Measurements from ENCODE around the gene ATP7A.
"Not testable (repeated sequence)": the region's sequence is repeated elsewhere in the genome, so short reads cannot be mapped to it uniquely, and the experiment has no call there.

Gene ATP7A

DNA sequence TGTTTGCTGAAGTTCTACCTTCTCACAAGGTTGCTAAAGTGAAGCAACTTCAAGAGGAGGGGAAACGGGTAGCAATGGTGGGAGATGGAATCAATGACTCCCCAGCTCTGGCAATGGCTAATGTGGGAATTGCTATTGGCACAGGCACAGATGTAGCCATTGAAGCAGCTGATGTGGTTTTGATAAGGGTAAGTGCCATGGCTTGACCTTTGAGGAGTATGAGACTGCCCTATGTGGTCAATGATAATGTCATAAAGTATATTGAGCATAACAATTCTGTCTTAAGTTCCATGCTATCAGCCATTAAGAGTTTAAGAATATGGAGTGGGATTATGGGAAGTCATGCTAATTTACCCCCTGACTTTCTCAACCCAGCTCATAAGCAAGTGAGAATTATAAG, 132.1 kb downstream of the ATP7A start:
- DNase-seq: no peak

DNA sequence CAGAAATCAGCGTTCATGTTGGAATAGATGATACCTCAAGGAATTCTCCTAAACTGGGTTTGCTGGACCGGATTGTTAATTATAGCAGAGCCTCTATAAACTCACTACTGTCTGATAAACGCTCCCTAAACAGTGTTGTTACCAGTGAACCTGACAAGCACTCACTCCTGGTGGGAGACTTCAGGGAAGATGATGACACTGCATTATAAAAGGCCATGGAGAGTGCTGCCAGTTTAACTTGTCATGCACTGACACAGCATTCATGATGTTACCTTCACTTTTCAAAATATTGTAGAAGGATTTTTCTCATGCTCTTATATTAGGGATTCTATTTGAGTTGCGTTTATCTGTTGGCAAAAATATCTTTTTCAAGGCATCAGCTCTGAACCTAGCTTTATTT, 135.9 kb downstream of the ATP7A start:
- DNase-seq: no peak

DNA sequence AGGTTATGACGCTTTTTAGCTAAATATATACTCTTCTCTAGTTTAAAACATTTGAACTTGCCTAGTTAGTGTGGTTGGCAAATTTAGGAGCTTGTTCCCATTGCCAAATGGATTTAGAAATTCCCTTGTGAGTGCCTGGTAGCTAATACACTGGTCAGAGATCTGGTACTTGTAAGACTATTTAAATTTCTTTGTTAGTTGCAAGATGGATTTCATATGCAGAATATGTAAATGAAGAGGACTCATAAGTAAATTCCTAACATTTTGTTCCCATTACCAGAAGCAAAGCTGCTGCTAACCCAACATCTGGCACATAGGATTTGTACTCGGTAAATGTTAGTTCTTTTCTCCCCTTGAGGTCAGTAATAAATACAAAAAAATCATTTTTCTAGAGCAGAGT, 137.6 kb downstream of the ATP7A start:
- no peak for DNase-seq

DNA sequence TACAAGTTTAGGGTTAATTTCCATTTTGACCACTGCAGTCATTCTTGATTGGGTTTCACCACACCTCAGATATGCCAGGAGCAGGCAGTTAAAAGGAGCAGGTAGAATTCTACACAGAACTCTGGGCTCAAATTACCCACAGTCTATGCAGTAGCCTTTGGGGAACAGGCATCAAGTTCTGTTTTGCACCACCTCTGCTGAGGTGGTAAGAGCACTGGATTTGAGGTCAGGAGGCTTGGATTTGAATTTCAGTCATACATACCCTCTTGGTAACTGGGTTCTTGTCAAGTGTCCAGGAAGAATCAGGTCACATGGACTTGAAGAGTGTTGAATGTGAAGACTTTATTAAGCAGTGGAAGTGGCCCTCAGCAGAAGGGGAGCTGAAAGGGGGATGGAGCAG, 153.2 kb downstream of the ATP7A start:
- DNase-seq: no peak

DNA sequence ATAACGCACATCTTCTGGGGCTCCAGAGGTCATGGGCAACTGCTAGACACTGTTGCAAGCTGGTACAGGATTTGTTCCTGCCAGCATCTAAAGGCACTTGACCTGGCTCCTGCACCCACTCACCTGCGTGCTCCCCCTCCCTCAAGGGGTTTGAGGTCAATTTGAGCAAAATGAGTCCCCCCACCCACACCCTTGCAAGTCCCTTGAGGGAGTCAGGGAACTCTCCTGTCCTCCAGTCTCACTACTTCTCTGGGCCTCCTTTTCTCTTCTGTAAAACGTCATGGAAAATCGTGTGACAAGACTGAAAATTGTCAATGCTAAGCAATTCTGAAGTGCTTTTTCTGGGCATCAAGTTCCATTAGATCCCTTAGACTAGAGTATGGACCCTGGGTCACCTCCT, 153.7 kb downstream of the ATP7A start:
- no peak for DNase-seq

DNA sequence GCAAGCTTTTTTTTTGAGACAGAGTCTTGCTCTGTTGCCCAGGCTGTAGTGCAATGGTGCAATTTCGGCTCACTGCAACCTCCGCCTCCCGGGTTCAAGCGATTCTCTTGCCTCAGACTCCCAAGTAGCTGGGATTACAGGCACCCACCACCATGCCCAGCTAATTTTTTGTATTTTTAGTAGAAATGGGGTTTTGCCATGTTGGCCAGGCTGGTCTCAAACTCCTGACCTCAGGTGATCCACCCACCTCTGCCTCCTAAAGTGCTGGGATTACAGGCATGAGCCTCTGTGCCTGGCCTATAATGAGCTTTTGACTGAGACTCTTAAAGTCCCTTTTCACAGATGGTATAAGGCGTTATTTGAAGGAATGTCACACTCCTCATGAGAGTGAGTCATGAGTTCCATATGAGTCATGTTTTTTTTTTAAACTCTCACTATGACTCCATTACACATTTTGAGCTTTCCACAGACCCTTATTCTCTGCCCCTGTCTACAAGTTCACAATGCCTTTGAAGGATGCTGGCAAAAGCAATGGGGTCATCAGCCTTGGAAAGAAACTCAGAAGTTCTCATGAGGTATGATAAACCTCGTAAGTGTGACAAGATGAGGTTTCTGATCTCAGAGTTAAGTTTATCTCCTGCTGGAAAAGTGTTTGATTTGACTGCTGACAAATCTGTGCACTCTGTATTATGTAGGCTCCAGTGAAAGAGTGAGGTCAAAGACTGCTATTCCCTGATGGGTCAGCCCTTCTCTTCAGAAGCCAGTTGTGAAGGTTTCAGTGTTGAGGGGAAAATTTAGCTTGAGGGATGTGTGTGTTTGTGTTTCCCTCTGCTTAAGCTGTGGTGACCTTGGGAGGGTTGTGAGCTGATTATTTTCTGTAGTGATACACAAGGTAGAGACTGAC, 154.5 kb downstream of the ATP7A start:
- not testable (repeated sequence) for DNase-seq

DNA sequence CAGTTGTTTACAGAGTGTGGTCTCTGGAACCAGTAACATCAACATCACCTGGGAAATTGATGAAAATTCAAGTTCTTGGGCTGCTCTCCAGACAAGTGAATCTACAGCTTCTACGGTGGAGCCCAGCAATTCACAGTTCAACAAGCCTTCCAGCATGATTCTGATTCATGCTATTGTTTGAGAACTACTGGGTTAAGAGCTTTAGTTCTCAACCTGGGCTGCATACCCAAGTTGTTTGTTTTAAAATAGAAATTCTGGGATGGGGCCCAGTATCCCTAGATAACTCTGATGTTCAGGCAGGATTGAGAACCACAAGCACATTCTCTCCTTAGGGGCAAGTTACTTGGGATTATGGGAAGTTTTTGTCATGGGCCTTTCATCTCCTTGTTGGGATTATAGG, 155.6 kb downstream of the ATP7A start:
- no peak for DNase-seq

DNA sequence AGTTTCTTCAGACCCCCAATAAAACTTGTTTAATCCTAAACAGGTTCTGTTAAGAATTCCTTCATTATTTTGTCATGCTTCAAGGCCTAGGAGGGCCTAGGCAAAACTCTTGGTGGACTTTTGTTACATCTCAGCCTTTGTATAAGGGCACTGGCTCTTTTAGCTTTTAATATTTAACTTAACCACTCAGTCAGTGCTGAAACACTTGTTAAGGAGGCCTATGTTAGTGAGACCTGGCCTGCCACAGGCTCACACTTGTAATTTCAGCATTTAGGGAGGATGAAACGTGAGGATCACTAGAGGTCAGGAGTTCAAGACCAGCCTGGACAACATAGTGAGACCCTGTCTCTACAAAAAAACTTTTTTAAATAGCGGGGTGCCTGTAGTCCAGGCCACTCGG, 160.8 kb downstream of the ATP7A start:
- no peak for DNase-seq

DNA sequence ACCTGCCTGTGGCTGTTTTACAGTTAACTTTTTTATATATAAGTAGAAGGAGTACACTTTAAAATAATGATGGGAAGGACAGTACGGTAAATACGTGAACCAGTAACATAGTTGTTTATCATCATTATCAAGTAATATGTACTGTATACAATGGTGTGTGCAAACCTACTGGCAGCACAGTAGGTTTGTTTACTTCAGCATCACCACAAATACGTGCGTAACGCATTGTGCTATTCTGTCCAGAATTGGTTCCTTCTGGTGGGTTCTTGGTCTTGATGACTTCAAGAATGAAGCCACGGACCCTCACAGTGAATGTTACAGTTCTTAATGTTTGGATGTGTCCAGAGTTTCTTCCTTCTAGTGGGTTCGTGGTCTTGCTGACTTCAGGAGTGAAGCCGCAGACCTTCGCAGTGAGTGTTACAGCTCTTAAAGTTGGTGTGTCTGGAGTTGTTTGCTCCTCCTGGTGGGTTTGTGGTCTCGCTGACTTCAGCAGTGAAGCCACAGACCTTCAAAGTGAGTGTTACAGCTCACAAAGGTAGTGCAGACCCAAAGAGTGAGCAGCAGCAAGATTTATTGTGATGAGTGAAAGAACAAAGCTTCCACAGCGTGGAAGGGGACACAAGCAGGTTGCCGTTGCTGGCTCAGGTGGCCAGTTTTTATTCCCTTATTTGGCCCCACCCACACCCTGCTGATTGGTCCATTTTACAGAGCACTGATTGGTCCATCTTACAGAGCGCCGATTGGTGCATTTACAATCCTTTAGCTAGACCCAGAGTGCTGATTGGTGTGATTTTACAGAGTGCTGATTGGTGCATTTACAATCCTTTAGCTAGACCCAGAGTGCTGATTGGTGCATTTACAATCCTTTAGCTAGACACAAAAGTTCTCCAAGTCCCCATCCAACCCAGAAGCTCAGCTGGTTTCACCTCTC, 162.9 kb downstream of the ATP7A start:
- not testable (repeated sequence) for DNase-seq

DNA sequence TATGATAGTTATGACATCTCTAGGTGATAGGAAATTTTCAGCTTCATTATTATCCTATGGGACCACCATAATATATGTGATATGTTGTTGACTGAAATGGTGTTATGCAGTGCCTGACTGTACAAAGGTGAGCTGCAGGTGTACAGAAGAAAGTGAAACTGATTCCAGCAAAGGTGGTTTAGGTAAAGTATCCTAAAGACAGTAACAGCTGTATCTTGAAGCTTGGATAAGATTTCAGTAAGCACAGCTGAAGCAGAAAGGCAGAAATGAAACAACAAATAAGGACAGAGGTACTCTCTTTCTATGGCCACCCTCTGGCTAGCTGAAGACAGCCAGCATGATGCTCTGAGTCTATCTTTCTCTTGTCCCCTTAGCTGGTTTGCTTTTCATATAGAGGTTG, 163.6 kb downstream of the ATP7A start:
- DNase-seq: no peak

DNA sequence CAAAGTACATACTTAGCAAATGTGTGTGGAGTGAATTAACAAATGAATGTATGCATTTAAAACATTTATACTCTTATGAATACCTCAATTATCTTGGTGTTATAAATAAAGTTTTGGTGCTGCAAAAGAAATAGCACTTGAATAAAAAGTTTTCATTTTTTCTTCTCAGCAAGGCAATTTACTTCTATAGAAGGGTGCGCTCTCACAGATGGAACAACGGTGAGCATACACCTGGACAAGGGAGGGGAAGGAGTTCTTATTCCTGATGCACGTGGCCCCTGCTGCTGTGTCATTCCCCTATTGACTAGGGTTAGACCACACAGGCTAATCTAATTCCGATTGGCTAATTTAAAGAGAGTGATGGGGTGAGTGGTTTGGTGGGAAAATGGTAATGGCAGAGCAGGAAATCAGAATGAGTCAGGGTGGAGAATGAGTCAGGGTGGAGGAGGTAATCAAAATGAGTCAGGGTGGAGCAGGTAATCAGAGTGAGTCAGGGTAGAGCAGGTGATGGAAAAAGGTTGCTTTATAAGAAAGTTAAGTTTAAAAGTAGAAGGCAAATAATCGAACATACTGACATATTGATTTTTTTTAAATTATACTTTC, 165.4 kb downstream of the ATP7A start:
- DNase-seq: no peak

DNA sequence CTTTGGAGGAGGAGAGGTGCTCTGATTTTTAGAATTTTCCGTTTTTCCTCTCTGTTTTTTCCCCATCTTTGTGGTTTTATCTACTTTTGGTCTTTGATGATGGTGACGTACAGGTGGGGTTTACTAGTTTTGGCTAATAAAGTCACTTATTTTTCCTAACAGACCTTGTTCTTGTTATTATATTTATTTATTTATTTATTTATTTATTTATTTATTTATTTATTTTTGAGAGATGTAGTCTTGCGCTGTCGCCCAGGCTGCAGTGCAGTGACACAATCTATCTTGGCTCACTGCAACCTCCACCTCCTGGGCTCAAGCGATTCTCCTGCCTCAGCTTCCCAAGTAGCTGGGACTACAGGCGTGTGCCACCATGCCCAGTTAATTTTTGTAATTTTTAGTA, 170.9 kb downstream of the ATP7A start:
- DNase-seq: not testable (repeated sequence)

DNA sequence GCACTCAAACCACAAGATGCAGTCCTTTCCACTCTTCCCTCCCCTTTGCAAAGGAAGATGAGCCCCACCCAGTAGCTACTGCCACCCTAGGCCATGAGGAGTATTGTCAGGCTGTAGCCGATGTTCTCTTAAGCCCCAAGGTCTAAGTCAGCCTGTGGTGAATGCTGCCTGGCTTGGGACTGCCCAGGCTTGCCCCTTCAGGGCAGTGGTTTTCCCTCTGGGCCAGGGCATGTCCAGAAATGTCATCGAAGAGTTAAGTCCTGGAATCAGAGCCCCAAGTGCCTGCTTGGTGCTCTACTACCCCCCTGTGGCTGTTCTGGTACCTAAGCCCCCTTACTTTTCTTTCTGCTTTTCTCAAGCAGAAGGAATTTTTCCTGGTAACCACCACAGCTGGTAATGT, 181.8 kb downstream of the ATP7A start:
- DNase-seq: no peak

DNA sequence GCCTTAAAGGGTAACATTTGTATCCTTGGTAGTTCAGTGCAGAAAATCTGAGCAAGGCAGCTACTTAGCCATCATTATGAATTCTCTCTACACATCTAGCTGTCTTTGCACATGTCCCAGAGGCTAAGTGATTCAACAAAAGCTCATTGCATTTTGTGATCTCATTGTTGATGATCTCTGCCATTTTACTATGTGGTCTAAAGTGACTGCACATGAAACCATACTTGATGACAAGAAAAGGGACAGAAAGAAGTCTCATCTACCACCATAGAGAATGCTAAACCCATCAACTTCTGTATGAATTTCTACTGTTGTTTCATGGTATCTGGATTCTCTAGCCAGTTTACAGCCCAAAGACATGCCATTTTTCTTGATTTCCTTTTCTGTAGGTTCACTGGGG, 187.6 kb downstream of the ATP7A start:
- no peak for DNase-seq

Data from activated CD4-positive, alpha-beta T cell treated with anti-CD3 and anti-CD28 coated beads for 4 hours (primary cell).